ENCODE results near the gene TJP3.

Gene TJP3

GRCh38 chr19:3719868-3720267 is 11.7 kb downstream of the TJP3 start:
- DNase-seq = no peak

- DNase-seq = no peak
Observed at GRCh38 chr19:3720349-3720917, 12.2 kb downstream of the TJP3 start.

GRCh38 chr19:3721131-3721886 is 13.1 kb downstream of the TJP3 start:
- DNase-seq = peak; percentile 66

GRCh38 chr19:3721887-3722442 is 13.8 kb downstream of the TJP3 start:
- DNase-seq = no peak

- no peak for DNase-seq
Observed at GRCh38 chr19:3722443-3723109, 14.4 kb downstream of the TJP3 start.

- DNase-seq = no peak
Observed at GRCh38 chr19:3723110-3723488, 14.9 kb downstream of the TJP3 start.

GRCh38 chr19:3723883-3724282 is 15.7 kb downstream of the TJP3 start:
- peak; percentile 57 for DNase-seq

GRCh38 chr19:3725121-3725520 is 16.9 kb downstream of the TJP3 start:
- no peak for DNase-seq

GRCh38 chr19:3725640-3726310 is 17.6 kb downstream of the TJP3 start:
- no peak for DNase-seq

GRCh38 chr19:3730457-3730958 is 22.3 kb downstream of the TJP3 start:
- DNase-seq = no peak

- no peak for DNase-seq
Observed at GRCh38 chr19:3732108-3732507, 23.9 kb downstream of the TJP3 start.

- DNase-seq = no peak
Observed at GRCh38 chr19:3733549-3734309, 25.5 kb downstream of the TJP3 start.

- no peak for DNase-seq
Observed at GRCh38 chr19:3734310-3734600, 26.1 kb downstream of the TJP3 start.

- DNase-seq = no peak
Observed at GRCh38 chr19:3736106-3736724, 28.0 kb downstream of the TJP3 start.

- DNase-seq = no peak
Observed at GRCh38 chr19:3737487-3738205, 29.5 kb downstream of the TJP3 start.

GRCh38 chr19:3738477-3739220 is 30.5 kb downstream of the TJP3 start:
- no peak for DNase-seq

- DNase-seq = no peak
Observed at GRCh38 chr19:3740431-3740830, 32.2 kb downstream of the TJP3 start.

- no peak for DNase-seq
Observed at GRCh38 chr19:3743486-3743885, 35.3 kb downstream of the TJP3 start.

- no peak for DNase-seq
Observed at GRCh38 chr19:3745363-3746045, 37.3 kb downstream of the TJP3 start.
